ENCODE data around the gene PHACTR2.

The PHACTR2 gene

GRCh38 chr6:143778926-143779325 lies 101.2 kb downstream of the PHACTR2 start:
- Histone ChIP-seq H3K27me3 (replicated peaks; ENCODE audit: insufficient read depth, low read length) (no peaks in the 10 kb centered on the region), H3K4me3 (ENCODE audit: low read length) (no peak overlapping the region), H3F3A (ENCODE audit: insufficient read depth, low read length) (no peaks in the 10 kb centered on the region), H3K9ac (ENCODE audit: low read length) (no peak overlapping the region), H2AFZ (ENCODE audit: low read length) (no peak overlapping the region), H3K27ac (ENCODE audit: low read length) (no peak overlapping the region), H3K79me2 (ENCODE audit: low read length) (no peaks in the 10 kb centered on the region), H3K4me1 (ENCODE audit: low read length) (no peaks in the 10 kb centered on the region), H4K20me1 (ENCODE audit: insufficient read depth, low read length) (no peaks in the 10 kb centered on the region), H3K4me2 (ENCODE audit: low read depth, low read length) (no peak overlapping the region), H3K36me3 (replicated peaks; ENCODE audit: insufficient read depth, low read length) (no peaks in the 10 kb centered on the region), H3K9me3 (replicated peaks; ENCODE audit: insufficient read depth, low read length) (no peaks in the 10 kb centered on the region), H3K9me2 (replicated peaks; ENCODE audit: insufficient read depth, low read length) (no peaks in the 10 kb centered on the region)
- no peak for TF ChIP-seq EZH2phosphoT487 (IDR thresholded peaks at IDR 0.05; ENCODE audit: low read length)
- TF ChIP-seq EZH2 (optimal IDR thresholded peaks at IDR 0.05; ENCODE audit: low read depth, low read length) = no peak
- TF ChIP-seq CTCF (IDR thresholded peaks at IDR 0.05; ENCODE audit: low read length) = no peak
- DNase-seq = no peak

- Histone ChIP-seq H3K4me1 (ENCODE audit: low read length) (no peaks in the 10 kb centered on the region), H3K36me3 (replicated peaks; ENCODE audit: insufficient read depth, low read length) (no peaks in the 10 kb centered on the region), H3K9me2 (replicated peaks; ENCODE audit: insufficient read depth, low read length) (no peaks in the 10 kb centered on the region), H3K27ac (ENCODE audit: low read length) (no peak overlapping the region), H2AFZ (ENCODE audit: low read length) (no peak overlapping the region), H3K27me3 (replicated peaks; ENCODE audit: insufficient read depth, low read length) (no peaks in the 10 kb centered on the region), H4K20me1 (ENCODE audit: insufficient read depth, low read length) (no peaks in the 10 kb centered on the region), H3K79me2 (ENCODE audit: low read length) (no peaks in the 10 kb centered on the region), H3K9ac (ENCODE audit: low read length) (no peak overlapping the region), H3K9me3 (replicated peaks; ENCODE audit: insufficient read depth, low read length) (no peaks in the 10 kb centered on the region), H3F3A (ENCODE audit: insufficient read depth, low read length) (no peaks in the 10 kb centered on the region), H3K4me3 (ENCODE audit: low read length) (no peak overlapping the region), H3K4me2 (ENCODE audit: low read depth, low read length) (no peak overlapping the region)
- DNase-seq = no peak
- TF ChIP-seq EZH2phosphoT487 (IDR thresholded peaks at IDR 0.05; ENCODE audit: low read length) (no peak), EZH2 (optimal IDR thresholded peaks at IDR 0.05; ENCODE audit: low read depth, low read length) (no peak), CTCF (IDR thresholded peaks at IDR 0.05; ENCODE audit: low read length) (no peak)
Measured at GRCh38 chr6:143782481-143782880, 104.7 kb downstream of the PHACTR2 start.

- no peaks in the 10 kb centered on the region for H3K36me3 ChIP-seq (replicated peaks; ENCODE audit: insufficient read depth, low read length)
- no peak overlapping the region for H3K27ac ChIP-seq (ENCODE audit: low read length)
- H3K27me3 ChIP-seq (replicated peaks; ENCODE audit: insufficient read depth, low read length) = no peaks in the 10 kb centered on the region
- no peaks in the 10 kb centered on the region for H4K20me1 ChIP-seq (ENCODE audit: insufficient read depth, low read length)
- no peak for DNase-seq
- H3K4me1 ChIP-seq (ENCODE audit: low read length) = no peaks in the 10 kb centered on the region
- no peaks in the 10 kb centered on the region for H3F3A ChIP-seq (ENCODE audit: insufficient read depth, low read length)
- no peaks in the 10 kb centered on the region for H3K9me3 ChIP-seq (replicated peaks; ENCODE audit: insufficient read depth, low read length)
- H3K9ac ChIP-seq (ENCODE audit: low read length) = no peak overlapping the region
- TF ChIP-seq EZH2phosphoT487 (IDR thresholded peaks at IDR 0.05; ENCODE audit: low read length) (no peak), CTCF (IDR thresholded peaks at IDR 0.05; ENCODE audit: low read length) (no peak)
- H3K4me3 ChIP-seq (ENCODE audit: low read length) = no peak overlapping the region
- no peak overlapping the region for H3K4me2 ChIP-seq (ENCODE audit: low read depth, low read length)
- no peaks in the 10 kb centered on the region for H3K79me2 ChIP-seq (ENCODE audit: low read length)
- H3K9me2 ChIP-seq (replicated peaks; ENCODE audit: insufficient read depth, low read length) = no peaks in the 10 kb centered on the region
- H2AFZ ChIP-seq (ENCODE audit: low read length) = no peak overlapping the region
Measured at GRCh38 chr6:143783077-143783476, 105.3 kb downstream of the PHACTR2 start.

All from MM.1S (cell line).